Endothelial cell of umbilical vein (primary cell): Measurements from ENCODE around the gene KIAA0408. TPM values are rescaled to one million over a fixed set of nuclear protein-coding genes. Genes with fewer than 3 reads are reported as not detected.

ENCODE experiments used
- BruUV-seq: library from RNA; stranded (reverse); fragments of 400-500 nt; replicated peaks from 2 replicates; lab custom pipeline; 2021; lab: Mats Ljungman, UMichigan
- CTCF ChIA-PET: fragments of 300-600, 350-600 bp; sonication (Branson Sonifier 250); formaldehyde crosslinking; loops from one replicate; lab custom pipeline; 2021; ENCODE audit warnings: antibody characterized with exemption, inconsistent platforms; lab: Charles Lee
- POLR2A ChIA-PET: fragments of 300-600, 350-600 bp; sonication (Branson Sonifier 250); formaldehyde crosslinking; loops from one replicate; lab custom pipeline; 2021; ENCODE audit warnings: antibody characterized with exemption, inconsistent platforms; lab: Charles Lee
- DNase-seq: peaks from one replicate; pipeline ENCODE4 v3.0.0-alpha.2; 2011; ENCODE audit warnings: low read depth, low spot score
- FAIRE-seq: peaks from 2 replicates; lab custom pipeline; 2011; peaks lifted over from hg19 to GRCh38; lab: Jason Lieb, UNC
- H2AFZ ChIP-seq: 2 replicates; pipeline ENCODE4 v1.6.0; 2012; ENCODE audit warnings: low read depth, low read length, control low read depth, inconsistent platforms
- H3K27ac ChIP-seq: 2 replicates; pipeline ENCODE4 v1.5.1; 2011; ENCODE audit warnings: low read depth, mild to moderate bottlenecking, control low read depth, low read length, moderate library complexity; ENCODE audit not compliant: insufficient read depth
- H3K27me3 ChIP-seq, 2 experiments: 2 replicates each; pipeline versions ENCODE4 v1.6.0 to v1.6.1; 2011; ENCODE audit warnings: low read length in 2 of 2, mixed read lengths in 1 of 2; ENCODE audit not compliant: control insufficient read depth in 2 of 2, insufficient read depth in 2 of 2
- H3K36me3 ChIP-seq, 2 experiments: 2 replicates in 1 of 2; 3 replicates in 1 of 2; pipeline ENCODE4 v1.5.1; 2011; ENCODE audit warnings: low read length in 2 of 2, mild to moderate bottlenecking in 1 of 2, moderate library complexity in 1 of 2; ENCODE audit not compliant: control insufficient read depth in 2 of 2, insufficient read depth in 2 of 2; ENCODE audit errors: extremely low read depth in 1 of 2
- H3K4me1 ChIP-seq: 3 replicates; pipeline ENCODE4 v1.5.1; 2011; ENCODE audit warnings: mild to moderate bottlenecking, low read length; ENCODE audit not compliant: control insufficient read depth, insufficient read depth; ENCODE audit errors: extremely low read depth
- H3K4me2 ChIP-seq: 2 replicates; pipeline ENCODE4 v1.6.1; 2011; ENCODE audit warnings: low read length, control low read depth, mixed read lengths; ENCODE audit not compliant: insufficient read depth
- H3K4me3 ChIP-seq, 3 experiments: fragments of 200-600 bp in 1 of 3; sonication (generic), shearing (Covaris generic) in 1 of 3; replicated peaks in 1 of 3; 2 replicates each; pipeline ENCODE4 v1.5.1; 2011 to 2016; ENCODE audit warnings: control low read depth in 3 of 3, low read length in 3 of 3, mild to moderate bottlenecking in 2 of 3, inconsistent platforms in 1 of 3, low read depth in 1 of 3, moderate library complexity in 1 of 3; ENCODE audit not compliant: insufficient read depth in 1 of 3
- H3K79me2 ChIP-seq: 2 replicates; pipeline ENCODE4 v1.6.0; 2012; ENCODE audit warnings: low read length, inconsistent platforms; ENCODE audit not compliant: control insufficient read depth, insufficient read depth
- H3K9ac ChIP-seq: replicated peaks from 2 replicates; pipeline ENCODE3; 2011; ENCODE audit warnings: low read length, control low read depth; ENCODE audit not compliant: insufficient read depth; ENCODE audit errors: extremely low read depth
- H3K9me1 ChIP-seq: replicated peaks from 3 replicates; pipeline ENCODE4 v1.6.0; 2011; ENCODE audit warnings: mild to moderate bottlenecking, low read length; ENCODE audit not compliant: control insufficient read depth, insufficient read depth; ENCODE audit errors: extremely low read depth
- H3K9me3 ChIP-seq: replicated peaks from 2 replicates; pipeline ENCODE4 v1.5.1; 2012; ENCODE audit warnings: low read length, inconsistent platforms; ENCODE audit not compliant: control insufficient read depth, insufficient read depth
- H4K20me1 ChIP-seq: replicated peaks from 2 replicates; pipeline ENCODE3; 2011; ENCODE audit warnings: mild to moderate bottlenecking, low read length; ENCODE audit not compliant: control insufficient read depth, insufficient read depth; ENCODE audit errors: extremely low read depth
- CTCF ChIP-seq, 2 donors: IDR thresholded peaks; 1 replicate in 1 of 2; 2 replicates in 1 of 2; pipeline ENCODE4 v1.5.1; 2011; ENCODE audit warnings: low read length in 2 of 2, mild to moderate bottlenecking in 2 of 2, moderate library complexity in 2 of 2, control low read depth in 1 of 2, inconsistent platforms in 1 of 2, low read depth in 1 of 2; ENCODE audit not compliant: insufficient read depth in 1 of 2; ENCODE audit errors: extremely low read depth in 1 of 2
- EZH2 ChIP-seq: IDR thresholded peaks from 2 replicates; pipeline ENCODE4 v1.6.1; 2012; ENCODE audit warnings: borderline replicate concordance, low read depth, mild to moderate bottlenecking, moderate library complexity, low read length, inconsistent platforms; ENCODE audit not compliant: severe bottlenecking
- FOS ChIP-seq: IDR thresholded peaks from 2 replicates; pipeline ENCODE4 v1.6.1; 2011; ENCODE audit warnings: mild to moderate bottlenecking, low read length, moderate library complexity, borderline replicate concordance; ENCODE audit not compliant: insufficient read depth
- GATA2 ChIP-seq: IDR thresholded peaks from 2 replicates; pipeline ENCODE4 v1.7.0; 2011; ENCODE audit warnings: low read depth, mild to moderate bottlenecking, moderate library complexity, mixed read lengths, low read length; ENCODE audit not compliant: insufficient read length, insufficient read depth
- JUN ChIP-seq: IDR thresholded peaks from 2 replicates; pipeline ENCODE4 v1.6.1; 2011; ENCODE audit warnings: borderline replicate concordance, low read depth; ENCODE audit not compliant: insufficient read length, insufficient read depth
- MYC ChIP-seq: IDR thresholded peaks from one replicate; pipeline ENCODE4 v1.6.1; 2011; ENCODE audit warnings: mild to moderate bottlenecking, low read depth, low read length
- POLR2A ChIP-seq: IDR thresholded peaks from 2 replicates; pipeline ENCODE4 v1.6.1; 2012; ENCODE audit warnings: low read depth, mild to moderate bottlenecking, control low read depth, low read length
- POLR2AphosphoS5 ChIP-seq: IDR thresholded peaks from 2 replicates; pipeline ENCODE4 v1.6.1; 2012; ENCODE audit warnings: low read depth, mild to moderate bottlenecking, control low read depth, low read length, moderate library complexity; ENCODE audit not compliant: insufficient read depth
- dilution Hi-C: fragments of 300-500 bp; cut with MboI; formaldehyde crosslinking; loops from one replicate; pipeline ENCODE4 v1.15.0; 2019; ENCODE audit warnings: low sequenced_read_pairs; ENCODE audit not compliant: extremely low pct_ligation_motif_present
- intact Hi-C: fragments of 100-400 bp; cut with micrococcal nuclease; formaldehyde crosslinking; loops from one replicate; pipeline ENCODE4 v1.10.0; 2022
- polyA plus RNA-seq, 4 experiments: library from polyadenylated mRNA; depleted of rRNA in 3 of 4; stranded (reverse) in 3 of 4; unstranded in 1 of 4; fragments of >200 nt; gene quantifications; 2 replicates each; pipeline versions ENCODE4 v1.2.1 to v1.2.3, GENCODE V29; 2011 to 2012; ENCODE audit warnings: missing spikeins in 1 of 4
- total RNA-seq: library from RNA; stranded (reverse); gene quantifications from 2 replicates; pipeline ENCODE4 v1.2.3, GENCODE V29; 2021
- TF ChIP-seq, protein P1 (sequence below): IDR thresholded peaks from 2 replicates; pipeline ENCODE4 v1.6.1; 2011; ENCODE audit not compliant: insufficient read depth, insufficient read length

The KIAA0408 gene
- total and polyA plus RNA-seq, 2 donors (not counting 3 experiments of a cell fraction or from before 2014, with no cell fraction given), result not detected

DNA sequence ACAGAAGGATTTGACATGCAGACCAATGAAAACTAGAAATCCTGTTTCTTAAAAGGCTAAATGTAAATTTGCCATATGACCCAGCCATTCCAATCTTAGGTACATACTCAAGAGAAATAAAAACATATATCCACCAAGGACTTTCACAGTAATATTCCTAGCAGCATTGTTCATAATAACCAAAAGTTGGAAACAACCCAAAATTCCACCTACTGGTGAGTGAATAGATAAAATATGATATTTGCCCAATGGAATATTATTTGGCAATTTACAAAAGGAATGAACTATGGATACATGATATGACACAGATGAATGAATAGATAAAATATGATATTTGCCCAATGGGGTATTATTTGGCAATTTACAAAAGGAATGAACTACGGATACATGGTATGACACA lies 37.3 kb upstream of the KIAA0408 start:
- no peaks in the 10 kb centered on the region for H3K36me3 ChIP-seq
- CTCF ChIA-PET, result interaction anchor here (0.8 to 2.4 kb wide), 4 partner anchors 13 to 31 kb away, joined by 3 to 11 read pairs (median 4); no protein-coding TSS in a partner anchor
- no peak overlapping the region for H3K4me3 ChIP-seq
- DNase-seq (no peak), FAIRE-seq (no peak)
- no peaks in the 10 kb centered on the region for H3K4me1 ChIP-seq
- dilution Hi-C loops, result no loop called here
- TF ChIP-seq GATA2 (no peak), POLR2AphosphoS5 (no peak), FOS (no peak), EZH2 (no peak), JUN (no peak), MYC (no peak), POLR2A (no peak), CTCF (IDR thresholded peaks at IDR 0.05; ENCODE audit: extremely low read depth in 1 of 2, insufficient read depth in 1 of 2, low read depth in 1 of 2, low read length in 2 of 2) (no peak)
- TF ChIP-seq, protein P1, sequence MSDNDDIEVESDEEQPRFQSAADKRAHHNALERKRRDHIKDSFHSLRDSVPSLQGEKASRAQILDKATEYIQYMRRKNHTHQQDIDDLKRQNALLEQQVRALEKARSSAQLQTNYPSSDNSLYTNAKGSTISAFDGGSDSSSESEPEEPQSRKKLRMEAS, result no peak
- no peak overlapping the region for H3K9ac ChIP-seq
- no peak overlapping the region for H2AFZ ChIP-seq
- no TSS peak for BruUV-seq
- no peaks in the 10 kb centered on the region for H3K79me2 ChIP-seq
- H3K27ac ChIP-seq, result no peak overlapping the region
- no peaks in the 10 kb centered on the region for H3K9me1 ChIP-seq
- H3K9me3 ChIP-seq, result no peaks in the 10 kb centered on the region
- POLR2A ChIA-PET, result no interaction called here
- no peaks in the 10 kb centered on the region for H4K20me1 ChIP-seq
- H3K27me3 ChIP-seq, result peaks cover 5 to 13% of the 10 kb centered on the region in 2 experiments
- H3K4me2 ChIP-seq, result no peak overlapping the region
- intact Hi-C loops, result no loop called here
